Kidney tubule cell (primary cell): ENCODE measurements around the gene B9D1.

Source experiments
- DNase-seq: peaks from one replicate; pipeline ENCODE4 v3.0.0-alpha.2; 2018; ENCODE audit warnings: low spot score

Gene B9D1

DNA sequence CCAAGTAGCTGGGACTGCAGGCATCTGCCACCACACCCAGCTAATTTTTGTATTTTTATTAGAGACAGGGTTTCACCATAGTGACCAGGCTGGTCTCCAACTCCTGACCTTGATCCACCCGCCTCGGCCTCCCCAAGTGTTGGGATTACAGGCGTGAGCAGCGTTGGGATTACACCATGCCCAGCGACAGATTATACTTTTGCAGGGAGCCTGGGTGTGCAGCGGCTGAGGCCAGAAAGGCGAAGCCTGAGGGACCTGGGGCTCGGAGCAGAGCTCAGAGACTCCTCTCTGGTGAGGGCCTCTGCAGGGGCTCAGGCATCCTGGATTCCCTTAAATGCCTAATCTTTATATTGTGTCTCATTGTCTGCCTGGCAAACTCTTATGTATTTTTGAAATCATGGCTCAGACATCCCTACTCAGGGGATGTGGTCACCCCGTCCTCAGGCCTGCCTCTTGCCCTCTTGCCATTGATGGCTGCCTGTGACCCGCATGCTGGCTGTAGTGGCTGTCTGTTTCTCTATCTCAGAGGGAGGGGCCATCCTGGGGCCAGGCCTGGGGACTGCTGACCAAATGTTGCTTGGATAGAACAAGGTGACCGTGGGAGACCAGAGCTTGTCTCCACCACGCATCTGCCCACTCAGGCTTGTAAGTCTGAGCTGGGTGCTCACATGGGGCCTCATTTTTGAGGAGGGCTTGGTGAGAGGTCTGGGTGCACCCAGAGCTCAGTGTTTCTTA lies 42.6 kb downstream of the B9D1 start:
- DNase-seq: no peak

GRCh38 chr17:19318611-19319010 lies 43.9 kb downstream of the B9D1 start:
- DNase-seq: no peak

GRCh38 chr17:19317359-19318095 lies 45.0 kb downstream of the B9D1 start:
- peak; percentile 95 for DNase-seq

GRCh38 chr17:19316761-19317358 lies 45.7 kb downstream of the B9D1 start:
- DNase-seq: peak; percentile 76

DNA sequence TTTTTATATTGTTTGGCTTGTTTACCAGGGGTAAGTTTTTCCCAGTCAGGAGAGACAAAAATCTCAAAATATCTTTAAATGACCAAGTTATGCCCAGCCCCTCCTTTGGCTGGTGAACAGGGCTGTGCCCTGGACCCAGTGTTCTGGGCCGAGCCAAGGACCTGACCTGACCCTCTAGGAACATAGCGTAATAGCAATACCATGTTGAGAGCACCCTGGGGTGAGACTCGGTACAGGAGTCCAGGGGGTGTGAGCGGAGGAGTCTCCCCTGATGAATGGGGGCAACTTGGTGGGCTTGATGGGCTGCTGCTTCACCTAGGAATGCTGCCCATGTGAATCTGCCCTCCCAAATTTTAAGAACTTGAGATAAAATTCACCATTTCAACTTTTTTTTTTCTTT lies 47.4 kb downstream of the B9D1 start:
- no peak for DNase-seq

DNA sequence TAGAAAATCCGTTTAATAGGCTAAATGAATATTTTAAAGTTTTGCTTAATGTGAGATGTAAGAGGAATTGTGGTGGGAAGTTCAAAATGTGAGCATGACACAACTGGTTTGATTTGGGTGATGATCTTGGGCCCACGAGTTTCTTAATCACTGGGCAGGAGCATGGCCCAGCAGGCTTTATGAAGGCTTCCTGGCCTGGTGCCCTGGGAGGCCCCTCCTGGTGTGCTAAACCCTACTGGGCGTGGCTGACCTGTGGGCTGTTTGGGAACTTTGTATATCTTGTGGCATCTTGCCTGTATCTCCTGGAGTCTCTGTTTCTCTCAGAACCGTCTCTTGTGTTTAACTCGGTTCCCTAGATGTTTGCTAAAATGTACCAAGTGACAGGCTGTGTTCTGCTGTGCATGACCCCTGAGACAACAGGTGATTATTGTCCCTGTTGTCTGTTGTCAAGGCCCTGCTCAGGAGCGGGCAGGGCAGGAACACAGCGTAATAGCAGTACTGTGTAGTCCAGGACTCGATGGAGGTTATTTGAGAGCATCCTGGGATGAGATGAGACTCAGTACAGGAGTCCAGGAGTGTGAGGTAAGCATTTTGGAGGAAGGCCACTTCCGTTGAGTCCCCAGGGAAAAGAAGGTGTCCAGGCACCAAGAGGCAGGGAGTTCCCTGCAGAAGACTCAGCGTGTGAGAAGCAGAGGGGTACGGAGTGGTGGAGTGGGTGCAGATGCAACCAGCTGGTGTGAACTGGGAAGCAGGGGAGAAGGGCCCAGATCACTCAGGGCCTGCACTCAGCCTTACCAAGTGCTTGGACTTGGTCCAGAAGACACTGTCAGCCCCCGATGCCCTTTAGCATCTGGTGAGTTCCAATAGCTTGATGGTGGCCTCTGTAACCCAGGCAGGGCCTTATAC lies 48.5 kb downstream of the B9D1 start:
- DNase-seq: no peak

GRCh38 chr17:19313066-19313745 lies 49.3 kb downstream of the B9D1 start:
- no peak for DNase-seq

DNA sequence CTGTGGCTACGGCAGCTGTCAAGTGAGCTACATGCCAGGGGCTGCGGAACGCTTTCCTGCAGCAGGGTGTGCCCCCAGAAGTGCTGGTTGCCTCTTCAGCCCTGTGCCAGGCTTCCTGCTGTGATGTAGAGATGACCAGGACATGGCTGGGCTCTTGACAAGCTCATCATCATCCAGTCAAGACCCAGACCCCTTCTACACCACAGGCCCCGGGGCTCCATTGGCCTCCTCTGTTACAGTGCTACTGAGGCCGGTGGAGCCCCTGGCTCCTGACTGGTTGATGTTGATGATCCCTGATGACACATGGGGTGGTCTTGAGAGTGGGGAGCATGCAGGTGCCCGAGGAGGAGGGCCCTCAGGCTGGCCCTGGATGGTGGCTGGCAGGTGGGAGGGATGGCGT lies 50.1 kb downstream of the B9D1 start:
- DNase-seq: no peak

- DNase-seq: no peak
Measured at GRCh38 chr17:19311421-19312215, 50.9 kb downstream of the B9D1 start.

DNA sequence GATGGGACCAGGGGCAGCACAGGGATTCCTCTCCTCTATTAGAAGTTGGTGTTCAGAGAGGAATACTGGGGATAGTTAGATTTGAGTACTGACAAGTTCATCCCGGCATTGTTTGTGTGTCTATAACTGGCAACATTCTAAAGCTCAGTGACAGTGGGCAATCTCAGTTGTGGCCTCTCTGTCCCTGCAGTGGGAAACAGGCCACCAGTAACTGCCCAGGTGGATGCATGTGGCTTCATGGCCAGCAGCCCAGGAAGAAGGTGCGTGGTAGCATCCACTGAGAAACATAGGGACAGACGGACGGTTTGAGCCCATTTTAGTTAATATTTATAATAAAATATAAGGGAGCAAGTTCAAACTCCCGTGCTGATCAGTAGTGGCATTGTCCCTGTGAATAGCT lies 51.5 kb downstream of the B9D1 start:
- no peak for DNase-seq

GRCh38 chr17:19310151-19310550 lies 52.4 kb downstream of the B9D1 start:
- no peak for DNase-seq

GRCh38 chr17:19309701-19310100 lies 52.8 kb downstream of the B9D1 start:
- DNase-seq: no peak

DNA sequence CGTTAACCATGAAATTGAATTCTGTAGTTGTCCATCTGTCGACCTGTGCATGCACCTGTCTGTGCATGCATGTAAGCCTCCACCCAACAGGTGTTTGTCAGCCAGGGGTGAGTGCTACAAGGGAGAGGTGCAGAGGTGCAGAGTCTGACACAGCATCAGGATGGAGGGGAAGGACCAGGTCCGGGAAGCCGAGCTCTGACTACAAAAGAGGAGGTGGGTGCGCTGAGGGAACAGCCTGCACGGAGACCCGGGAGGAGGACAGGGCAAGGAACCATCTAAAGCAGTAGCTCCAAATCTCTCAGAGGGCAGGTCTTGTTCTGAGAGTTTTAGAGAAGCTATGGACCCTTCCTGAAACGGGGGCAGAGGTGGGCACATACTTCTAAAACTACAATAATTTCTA lies 54.1 kb downstream of the B9D1 start:
- DNase-seq: no peak

- no peak for DNase-seq
Measured at GRCh38 chr17:19307521-19307920, 55.0 kb downstream of the B9D1 start.

GRCh38 chr17:19306160-19307111 lies 56.1 kb downstream of the B9D1 start:
- DNase-seq: no peak

GRCh38 chr17:19305761-19306159 lies 56.8 kb downstream of the B9D1 start:
- no peak for DNase-seq

GRCh38 chr17:19305256-19305655 lies 57.3 kb downstream of the B9D1 start:
- DNase-seq: no peak

DNA sequence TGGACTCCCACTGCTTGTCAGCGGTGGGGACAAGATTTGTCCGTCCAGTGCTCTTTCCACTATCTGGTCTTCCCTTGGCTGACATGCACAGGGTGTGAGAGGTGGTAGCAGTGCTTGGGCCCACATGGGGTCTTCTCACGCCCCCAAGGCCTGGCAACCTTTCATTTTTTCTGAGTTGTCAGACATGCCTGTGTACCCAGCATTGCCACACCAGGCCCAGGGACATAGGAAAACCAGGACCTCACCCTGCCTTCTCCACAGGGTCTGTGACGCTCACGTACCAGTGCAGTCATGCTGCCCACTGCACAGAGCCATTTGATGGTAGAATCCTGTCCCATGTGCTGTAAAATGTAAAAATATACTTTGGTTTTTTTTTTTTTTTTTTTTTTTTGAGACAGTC lies 57.8 kb downstream of the B9D1 start:
- DNase-seq: no peak

GRCh38 chr17:19304209-19304608 lies 58.3 kb downstream of the B9D1 start:
- DNase-seq: peak; percentile 87

DNA sequence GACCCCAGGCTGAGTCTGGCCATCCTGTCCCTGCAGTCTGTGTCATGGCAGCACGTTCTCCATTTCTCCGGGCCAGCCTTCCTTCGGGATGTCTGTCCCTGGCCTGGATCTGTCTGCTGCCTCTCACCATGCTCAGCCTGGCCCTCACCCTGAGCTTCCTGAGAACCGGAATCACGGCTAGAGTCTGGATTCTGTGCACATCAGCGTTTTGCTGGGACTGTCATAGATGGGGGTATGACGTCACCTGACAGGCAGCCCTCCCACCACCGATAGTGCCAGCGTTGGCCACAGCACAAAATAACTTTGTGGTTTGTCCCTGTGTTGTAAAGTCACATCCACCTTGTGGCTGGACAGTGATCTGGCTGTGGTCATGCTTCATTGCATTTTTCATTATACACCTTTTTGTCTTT lies 59.2 kb downstream of the B9D1 start:
- peak; percentile 66 for DNase-seq
